H1 (cell line): ENCODE measurements around the gene PIGU. TPM values are rescaled to one million over a fixed set of nuclear protein-coding genes. Genes with fewer than 3 reads are reported as not detected.

ENCODE experiments used
- CTCF ChIA-PET: fragments of 300-600 bp; sonication (Branson Sonifier 250); formaldehyde crosslinking; loops from one replicate; lab custom pipeline; 2021; ENCODE audit not compliant: partially characterized antibody; lab: Charles Lee
- POLR2A ChIA-PET: fragments of 300-600 bp; sonication (Branson Sonifier 250); formaldehyde crosslinking; loops from one replicate; lab custom pipeline; 2021; ENCODE audit warnings: inconsistent platforms; ENCODE audit not compliant: partially characterized antibody; lab: Charles Lee
- DNase-seq, 2 experiments: peaks; one replicate each; pipeline versions ENCODE4 v3.0.0 to v3.0.0-alpha.2; 2010 to 2022; ENCODE audit warnings: low spot score in 2 of 2, low read depth in 1 of 2, mixed read lengths in 1 of 2
- FAIRE-seq: peaks from 2 replicates; lab custom pipeline; 2011; peaks lifted over from hg19 to GRCh38; lab: Jason Lieb, UNC
- H2AFZ ChIP-seq: 2 replicates; pipeline ENCODE4 v1.8.1; 2012; ENCODE audit warnings: low read length, inconsistent platforms
- H2AK5ac ChIP-seq: 2 replicates; pipeline ENCODE4 v1.6.1; 2013; ENCODE audit warnings: low read depth, low read length
- H2BK120ac ChIP-seq: replicated peaks from 2 replicates; pipeline ENCODE3; 2013; ENCODE audit warnings: low read depth, low read length, inconsistent platforms
- H2BK12ac ChIP-seq: 2 replicates; pipeline ENCODE4 v1.6.1; 2013; ENCODE audit warnings: low read depth, low read length
- H2BK15ac ChIP-seq: 2 replicates; pipeline ENCODE4 v1.6.1; 2013; ENCODE audit warnings: low read length
- H2BK20ac ChIP-seq: 2 replicates; pipeline ENCODE4 v1.6.1; 2013; ENCODE audit warnings: low read length
- H2BK5ac ChIP-seq: 2 replicates; pipeline ENCODE4 v1.6.1; 2013; ENCODE audit warnings: low read depth, low read length
- H3K14ac ChIP-seq: 2 replicates; pipeline ENCODE4 v1.6.1; 2013; ENCODE audit warnings: inconsistent platforms; ENCODE audit not compliant: insufficient read length
- H3K18ac ChIP-seq: 2 replicates; pipeline ENCODE4 v1.6.1; 2013; ENCODE audit warnings: low read length; ENCODE audit errors: extremely low read depth
- H3K23ac ChIP-seq: 2 replicates; pipeline ENCODE4 v1.6.1; 2013; ENCODE audit warnings: inconsistent platforms; ENCODE audit not compliant: insufficient read length
- H3K23me2 ChIP-seq: 2 replicates; pipeline ENCODE4 v1.6.1; 2013; ENCODE audit warnings: low read depth, low read length
- H3K27ac ChIP-seq: 2 replicates; pipeline ENCODE4 v1.6.1; 2011; ENCODE audit warnings: low read depth, low read length, inconsistent platforms
- H3K27me3 ChIP-seq, 4 experiments: replicated peaks in 1 of 4; 1 replicate in 1 of 4; 2 replicates in 3 of 4; pipeline versions ENCODE4 v1.6.1 to v1.8.1; 2011 to 2013; ENCODE audit warnings: low read length in 3 of 4, mild to moderate bottlenecking in 3 of 4, inconsistent platforms in 2 of 4, mixed read lengths in 2 of 4, moderate library complexity in 1 of 4; ENCODE audit not compliant: control insufficient read depth in 3 of 4, insufficient read depth in 3 of 4; ENCODE audit errors: extremely low read depth in 1 of 4
- H3K36me3 ChIP-seq, 4 experiments: 2 replicates each; pipeline versions ENCODE4 v1.6.1 to v1.8.1; 2011 to 2013; ENCODE audit warnings: mild to moderate bottlenecking in 4 of 4, low read length in 3 of 4, moderate library complexity in 2 of 4, control low read depth in 1 of 4, inconsistent platforms in 1 of 4; ENCODE audit not compliant: insufficient read depth in 4 of 4, control insufficient read depth in 2 of 4
- H3K4ac ChIP-seq: replicated peaks from 2 replicates; pipeline ENCODE3; 2013; ENCODE audit warnings: low read length, low read depth, mixed read lengths, inconsistent platforms; ENCODE audit not compliant: insufficient read length
- H3K4me1 ChIP-seq, 4 experiments: replicated peaks in 1 of 4; 1 replicate in 1 of 4; 2 replicates in 3 of 4; pipeline versions ENCODE4 v1.6.1 to v1.8.1; 2011 to 2013; ENCODE audit warnings: low read length in 3 of 4, inconsistent platforms in 2 of 4, mixed read lengths in 1 of 4; ENCODE audit not compliant: insufficient read depth in 4 of 4, control insufficient read depth in 3 of 4
- H3K4me2 ChIP-seq, 2 experiments: 2 replicates each; pipeline versions ENCODE4 v1.6.1 to v1.8.1; 2011 to 2013; ENCODE audit warnings: low read depth in 2 of 2, low read length in 2 of 2, control low read depth in 1 of 2, inconsistent platforms in 1 of 2, mild to moderate bottlenecking in 1 of 2; ENCODE audit not compliant: insufficient read depth in 1 of 2
- H3K4me3 ChIP-seq, 4 experiments: fragments of 200-600, 300-600 bp in 1 of 4; sonication (generic), shearing (Covaris generic), sonication (Bioruptor Twin) in 1 of 4; 2 replicates each; pipeline versions ENCODE4 v1.5.1 to v1.8.1; 2011 to 2016; ENCODE audit warnings: low read length in 4 of 4, low read depth in 3 of 4, control low read depth in 2 of 4, inconsistent platforms in 2 of 4, mild to moderate bottlenecking in 2 of 4, mixed read lengths in 1 of 4, moderate library complexity in 1 of 4; ENCODE audit not compliant: insufficient read depth in 2 of 4; ENCODE audit errors: extremely low read depth in 1 of 4
- H3K56ac ChIP-seq: replicated peaks from 2 replicates; pipeline ENCODE3; 2013; ENCODE audit warnings: low read depth, mild to moderate bottlenecking, mixed read lengths, low read length, inconsistent platforms; ENCODE audit not compliant: insufficient read length
- H3K79me1 ChIP-seq: 2 replicates; pipeline ENCODE4 v1.6.1; 2013; ENCODE audit warnings: low read depth, low read length, control low read depth
- H3K79me2 ChIP-seq, 2 experiments: 2 replicates each; pipeline versions ENCODE4 v1.6.1 to v1.8.1; 2012 to 2013; ENCODE audit warnings: low read length in 2 of 2, mild to moderate bottlenecking in 2 of 2, inconsistent platforms in 1 of 2; ENCODE audit not compliant: insufficient read depth in 2 of 2, control insufficient read depth in 1 of 2
- H3K9ac ChIP-seq, 4 experiments: replicated peaks in 1 of 4; 1 replicate in 1 of 4; 2 replicates in 3 of 4; pipeline versions ENCODE4 v1.6.1 to v1.8.1; 2011 to 2013; ENCODE audit warnings: low read depth in 3 of 4, low read length in 3 of 4, control low read depth in 2 of 4, mild to moderate bottlenecking in 2 of 4, moderate library complexity in 2 of 4, inconsistent platforms in 1 of 4; ENCODE audit errors: extremely low read depth in 1 of 4
- H3K9me3 ChIP-seq, 2 experiments: 2 replicates each; pipeline versions ENCODE4 v1.6.1 to v1.8.1; 2012 to 2013; ENCODE audit warnings: mild to moderate bottlenecking in 2 of 2, moderate library complexity in 2 of 2, control low read depth in 1 of 2, inconsistent platforms in 1 of 2, low read depth in 1 of 2, low read length in 1 of 2, mixed read lengths in 1 of 2; ENCODE audit not compliant: insufficient read depth in 2 of 2
- H4K20me1 ChIP-seq, 2 experiments: replicated peaks in 1 of 2; 2 replicates each; pipeline versions ENCODE3 to v1.8.1; 2011 to 2013; ENCODE audit warnings: inconsistent platforms in 2 of 2, low read length in 2 of 2, mild to moderate bottlenecking in 1 of 2; ENCODE audit not compliant: insufficient read depth in 2 of 2, control insufficient read depth in 1 of 2
- H4K5ac ChIP-seq: 2 replicates; pipeline ENCODE4 v1.6.1; 2013; ENCODE audit warnings: low read length, low read depth, mixed read lengths, inconsistent platforms; ENCODE audit not compliant: insufficient read length
- H4K8ac ChIP-seq: 2 replicates; pipeline ENCODE4 v1.8.0; 2013; ENCODE audit warnings: mild to moderate bottlenecking, moderate library complexity, low read length, inconsistent platforms; ENCODE audit not compliant: insufficient read depth; ENCODE audit errors: extremely low read depth
- H4K91ac ChIP-seq: replicated peaks from 2 replicates; pipeline ENCODE3; 2013; ENCODE audit warnings: low read length, mixed read lengths, inconsistent platforms; ENCODE audit not compliant: insufficient read length
- WGBS, 2 experiments: shearing (Covaris generic) in 1 of 2; methylation state at CpG; one replicate each; pipeline versions ENCODE4 v1.1.6 to v1.1.7; 2013 to 2015; ENCODE audit warnings: low lambda C conversion rate in 2 of 2, mixed read lengths in 2 of 2, inconsistent platforms in 1 of 2, low coverage in 1 of 2, missing lambda C conversion rate in 1 of 2; ENCODE audit not compliant: insufficient replicate concordance in 2 of 2, insufficient coverage in 1 of 2, insufficient read length in 1 of 2; ENCODE audit errors: extremely low coverage in 1 of 2, missing lambda C conversion rate in 1 of 2; 5-methylcytosine and 5-hydroxymethylcytosine counted together
- polyA plus RNA-seq, 7 experiments: library from polyadenylated mRNA; depleted of rRNA in 3 of 7; stranded (reverse) in 5 of 7; unstranded in 2 of 7; fragments of >200 nt in 5 of 7; fragments of 200-250 nt in 2 of 7; gene quantifications; 1 replicate in 5 of 7; 2 replicates in 1 of 7; 4 replicates in 1 of 7; pipeline versions ENCODE4 v1.2.1 to v1.2.3, GENCODE V29; 2011 to 2013; ENCODE audit warnings: missing spikeins in 2 of 7, mixed read lengths in 2 of 7
- total RNA-seq: library from RNA; stranded (reverse); fragmentation: NEBNext Ultra II Directional; extraction: Animal tissue kit (Norgen Biotek cat#: 25700); gene quantifications from 2 replicates; pipeline ENCODE4 v1.2.1, GENCODE V29; 2021

The PIGU gene
- total and polyA plus RNA-seq, 2 of the 8 experiments (the other 6 are each of a cell fraction or from before 2014, with no cell fraction given) = 28.3 to 117 TPM

DNA sequence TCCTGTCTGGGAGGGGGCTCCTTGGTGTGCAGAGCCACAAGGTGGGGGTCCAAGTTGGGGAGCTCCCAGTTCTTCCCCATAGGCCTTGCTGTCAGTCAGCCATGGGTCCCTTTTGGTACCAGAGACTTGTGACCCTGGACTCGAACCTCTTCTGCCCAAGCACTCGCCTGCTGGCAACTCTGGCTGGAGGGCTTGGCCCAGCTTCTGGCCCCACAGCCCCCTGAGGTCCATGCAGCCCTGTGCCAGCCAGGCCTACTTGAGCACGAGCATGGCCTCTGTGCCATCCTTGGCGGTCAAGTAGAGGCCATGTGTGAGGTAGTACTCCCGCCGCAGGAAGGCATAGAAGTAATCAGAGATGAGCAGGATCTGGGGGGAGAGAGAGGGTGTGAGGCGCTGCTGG, 116.3 kb downstream of the PIGU start:
- H3K14ac ChIP-seq = no peak overlapping the region
- H3K4me2 ChIP-seq = no peak overlapping the region
- FAIRE-seq (no peak), DNase-seq (no peak)
- H3K79me1 ChIP-seq = peaks cover 3% of the 10 kb centered on the region
- H3K18ac ChIP-seq = no peak overlapping the region
- H2AFZ ChIP-seq = no peak overlapping the region
- H3K27me3 ChIP-seq = peaks cover 0 to 2% (median 0%) of the 10 kb centered on the region in 4 experiments; a peak in 1 of 7 replicates
- no peak overlapping the region for H2BK5ac ChIP-seq
- ChIA-PET POLR2A (interaction anchor here (1.1 to 3.2 kb wide), 2 partner anchors 143 to 147 kb away, joined by 3 to 7 read pairs; partner anchors contain the start of gene TP53INP2), CTCF (interaction anchor here (1.2 to 6.2 kb wide), 4 partner anchors 8 to 147 kb away, joined by 3 to 48 read pairs (median 4); no protein-coding TSS in a partner anchor)
- H2BK15ac ChIP-seq = no peak overlapping the region
- H3K79me2 ChIP-seq = no peaks in the 10 kb centered on the region
- H4K5ac ChIP-seq = no peak overlapping the region
- peaks cover 0 to 7% of the 10 kb centered on the region in 2 experiments for H4K20me1 ChIP-seq
- H2BK120ac ChIP-seq = no peak overlapping the region
- 93% methylated on average over 7 of the region's 7 CpGs; no CpG with 5 or more reads in 1 of the 2 experiments for WGBS, 2 experiments
- no peak overlapping the region for H3K4me3 ChIP-seq
- no peak overlapping the region for H2BK12ac ChIP-seq
- H3K9me3 ChIP-seq = no peaks in the 10 kb centered on the region
- no peak overlapping the region for H4K91ac ChIP-seq
- H4K8ac ChIP-seq = no peak overlapping the region
- no peak overlapping the region for H3K4ac ChIP-seq
- H3K27ac ChIP-seq = no peak overlapping the region
- H2AK5ac ChIP-seq = no peak overlapping the region
- H3K4me1 ChIP-seq = peaks cover 0 to 2% (median 0%) of the 10 kb centered on the region in 4 experiments; a peak in 1 of 7 replicates
- no peak overlapping the region for H2BK20ac ChIP-seq
- H3K56ac ChIP-seq = no peak overlapping the region
- peaks cover 4% of the 10 kb centered on the region for H3K23me2 ChIP-seq
- no peaks in the 10 kb centered on the region for H3K36me3 ChIP-seq
- H3K23ac ChIP-seq = no peak overlapping the region
- H3K9ac ChIP-seq = no peak overlapping the region
